Stimulated activated CD8-positive, alpha-beta memory T cell treated with anti-CD3 and anti-CD28 coated beads, Interleukin-12 subunit alpha, Interleukin-12 subunit beta, amount 100 ng/mL, for 1 hour (primary cell): ENCODE measurements around the gene DNAJC11.
"Not testable (repeated sequence)": the region's sequence is repeated elsewhere in the genome, so short reads cannot be mapped to it uniquely, and the experiment has no call there.

Experiments used
- DNase-seq: peaks from one replicate; pipeline ENCODE4 v3.0.0-alpha.2; 2020; ENCODE audit warnings: low read depth

The DNAJC11 gene

DNA sequence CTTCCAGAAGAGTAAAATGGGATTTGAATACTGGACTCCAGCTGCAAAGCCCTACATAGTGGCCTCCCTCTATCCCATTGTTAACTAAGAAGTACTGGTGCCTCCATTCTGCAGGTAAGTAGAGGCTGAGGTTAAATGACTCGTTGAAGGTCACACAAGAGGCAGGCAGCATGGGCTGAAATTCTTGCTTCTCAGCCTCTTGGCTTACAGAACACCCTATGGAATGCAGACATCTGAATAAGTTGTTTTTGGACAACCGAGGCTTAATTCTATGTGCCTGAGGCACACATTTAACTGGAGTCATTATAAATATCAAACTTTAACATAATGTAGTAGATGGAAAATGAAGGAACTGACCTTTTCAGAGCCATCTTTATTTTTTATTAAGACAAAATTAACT, 5.7 kb downstream of the DNAJC11 start:
- DNase-seq, result no peak

DNA sequence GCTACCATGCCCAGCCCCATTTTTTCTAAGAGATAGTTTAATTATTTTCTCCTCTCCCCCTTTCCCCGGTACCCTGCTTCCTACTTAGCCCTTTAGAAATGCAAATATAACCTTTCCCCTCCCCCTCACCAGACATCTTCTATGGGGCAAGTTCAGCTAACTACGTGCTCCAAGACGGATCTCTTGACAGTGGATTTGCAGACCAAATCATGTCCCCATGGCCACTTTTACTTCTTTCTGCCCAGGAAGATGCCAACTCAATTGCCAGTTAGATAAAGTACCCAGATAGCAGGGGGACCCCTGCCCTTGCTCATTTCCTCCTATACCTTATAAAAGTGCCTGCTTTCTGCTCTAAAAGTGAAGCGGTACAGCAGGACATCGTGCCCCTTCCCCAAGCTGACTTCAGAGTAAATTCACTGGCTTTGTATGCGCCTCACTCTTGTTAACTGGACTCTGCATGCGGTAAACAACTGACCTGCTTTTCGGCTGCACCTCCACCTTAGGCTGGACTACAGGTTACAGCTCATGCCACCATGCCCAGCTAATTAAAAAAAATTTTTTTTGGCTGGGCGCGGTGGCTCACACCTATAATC, 7.4 kb downstream of the DNAJC11 start:
- DNase-seq, result no peak

GRCh38 chr1:6692956-6693355, 8.7 kb downstream of the DNAJC11 start:
- no peak for DNase-seq

GRCh38 chr1:6691507-6691906, 10.1 kb downstream of the DNAJC11 start:
- no peak for DNase-seq

- no peak for DNase-seq
Measured at GRCh38 chr1:6690186-6690585, 11.4 kb downstream of the DNAJC11 start.

- no peak for DNase-seq
Measured at GRCh38 chr1:6688757-6689156, 12.9 kb downstream of the DNAJC11 start.

DNA sequence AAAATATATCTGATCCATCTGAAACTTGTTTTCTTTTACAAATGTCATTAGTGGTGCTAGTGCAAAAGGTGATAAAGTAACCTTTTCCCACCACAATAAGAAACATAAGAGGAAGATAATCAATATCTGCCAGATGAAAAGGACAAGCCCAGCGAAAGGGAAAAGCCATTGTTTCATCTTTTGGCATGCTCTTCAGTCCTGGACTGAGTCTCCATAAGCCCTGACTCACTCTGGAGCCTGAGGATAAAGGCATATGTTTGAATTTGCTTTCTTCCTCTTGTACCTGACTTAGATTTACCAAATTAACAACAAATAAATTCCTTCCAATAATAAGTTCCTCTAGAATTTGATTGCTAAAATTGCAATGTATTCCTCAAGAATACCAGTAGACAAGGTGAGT, 13.6 kb downstream of the DNAJC11 start:
- DNase-seq, result no peak

DNA sequence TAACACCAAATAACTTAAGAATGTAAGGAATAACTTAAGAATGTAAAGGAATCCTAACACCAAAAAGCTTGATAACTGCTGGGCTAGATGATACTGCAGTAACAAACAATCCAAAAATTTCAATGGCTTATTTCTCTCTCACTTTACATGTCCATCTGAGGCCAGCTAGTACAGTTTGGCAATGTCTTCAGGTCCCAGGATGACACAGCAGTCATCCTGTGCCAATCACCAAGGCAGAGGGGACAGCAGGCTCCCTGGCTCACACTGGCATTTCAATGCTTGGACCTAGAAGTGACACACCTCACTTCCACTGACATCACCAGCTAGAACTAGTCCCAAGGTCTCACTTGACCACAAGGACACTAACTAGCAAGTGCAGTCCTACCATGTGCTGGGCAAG, 15.3 kb downstream of the DNAJC11 start:
- DNase-seq, result no peak

DNA sequence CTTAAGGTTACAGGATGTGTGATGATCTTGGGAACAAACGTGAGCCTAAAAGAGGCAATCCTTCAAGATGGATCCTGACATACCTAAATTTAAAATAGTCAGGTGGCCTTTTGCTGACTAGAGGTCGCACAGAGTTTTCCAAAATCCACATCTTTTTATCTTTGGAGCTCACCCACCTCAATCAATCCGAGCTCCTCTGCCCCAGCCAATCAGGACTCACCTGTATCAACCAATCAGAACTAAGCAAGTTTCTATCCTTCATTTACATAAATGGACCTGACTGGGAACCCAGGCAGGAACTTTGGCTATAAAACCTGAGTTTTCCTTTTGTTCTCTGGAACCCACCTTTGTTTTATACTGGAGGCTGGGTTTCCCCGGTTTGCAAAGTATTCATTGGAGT, 16.2 kb downstream of the DNAJC11 start:
- DNase-seq, result no peak

DNA sequence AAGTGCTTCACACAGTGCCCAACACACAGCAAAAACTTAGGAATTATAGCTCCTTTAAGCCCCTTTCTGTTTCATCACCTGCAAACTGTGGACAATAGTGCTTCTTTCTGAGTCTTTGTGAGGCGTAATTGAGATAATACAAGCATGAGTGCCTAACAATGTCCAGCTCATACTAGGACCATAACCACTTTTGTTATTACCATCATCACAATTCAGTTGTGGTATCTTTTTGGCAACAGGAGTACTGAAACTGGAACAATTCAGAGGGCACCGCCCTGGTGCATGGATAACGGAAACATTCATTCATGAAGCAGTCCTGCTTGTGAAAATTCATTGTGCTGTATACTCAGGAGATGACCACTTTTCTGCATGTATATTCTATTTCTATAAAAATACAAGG, 18.2 kb downstream of the DNAJC11 start:
- no peak for DNase-seq

GRCh38 chr1:6675941-6676340, 25.7 kb downstream of the DNAJC11 start:
- no peak for DNase-seq

DNA sequence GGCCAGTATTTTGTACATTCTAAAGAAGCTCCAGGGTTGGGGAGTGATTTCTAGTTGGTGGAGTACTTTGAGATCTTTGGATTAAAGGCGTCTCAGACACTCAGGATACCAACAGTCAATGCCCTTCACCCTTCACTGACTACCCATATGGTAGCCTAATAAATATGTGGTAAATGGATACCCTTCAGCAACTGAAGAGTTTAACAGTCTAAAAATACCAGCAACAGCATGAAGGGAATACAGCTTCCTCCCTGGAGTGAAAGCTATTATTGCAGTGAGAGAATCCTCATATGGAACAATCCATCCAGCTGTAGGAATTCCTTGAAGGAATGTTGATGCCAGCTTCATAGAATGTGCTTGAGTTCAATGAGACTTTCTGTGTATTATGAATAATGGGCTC, 26.8 kb downstream of the DNAJC11 start:
- no peak for DNase-seq

DNA sequence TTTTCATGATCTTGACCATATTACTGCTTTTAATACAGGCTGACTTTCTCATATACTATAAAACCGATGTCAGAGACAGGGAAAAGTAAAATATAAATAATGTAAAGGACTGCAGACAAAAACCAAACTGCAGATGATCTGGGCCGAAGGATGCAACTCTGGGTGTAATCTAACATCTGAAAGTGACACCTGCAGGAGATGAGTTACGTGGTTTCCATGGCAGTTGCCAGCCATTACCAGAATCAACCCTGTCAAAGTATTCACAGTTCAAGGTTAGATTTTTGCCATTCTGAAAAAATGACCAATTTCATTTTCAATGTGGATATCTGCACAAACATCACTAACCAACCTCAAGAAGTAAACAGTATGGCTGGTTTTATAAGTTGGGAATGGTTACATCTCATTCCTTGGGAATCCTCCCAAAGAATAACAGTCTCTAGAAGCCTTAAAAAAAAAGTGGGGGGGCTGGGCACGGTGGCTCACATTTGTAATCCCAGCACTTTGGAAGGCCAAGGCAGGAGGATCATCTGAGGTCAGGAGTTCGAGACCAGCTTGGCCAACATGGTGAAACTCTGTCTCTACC, 27.7 kb downstream of the DNAJC11 start:
- no peak for DNase-seq

DNA sequence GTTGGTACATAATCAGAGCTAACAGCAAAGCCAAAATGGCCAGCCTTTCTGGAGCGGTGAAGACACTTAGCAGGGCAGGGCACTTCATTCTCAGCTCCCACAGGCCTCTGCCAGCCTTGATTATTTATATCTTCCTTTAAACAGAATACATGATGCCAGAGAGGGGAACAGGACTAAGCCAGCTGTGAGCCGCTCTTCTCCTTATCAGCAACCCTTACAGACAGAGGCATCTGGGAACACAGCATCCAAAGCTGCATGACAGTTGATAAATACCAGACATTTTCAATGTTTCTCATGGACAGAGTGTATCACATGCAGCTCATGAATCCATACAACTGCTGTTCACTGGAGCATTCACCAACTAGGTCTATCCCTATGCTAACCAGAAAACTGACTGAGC, 29.1 kb downstream of the DNAJC11 start:
- DNase-seq, result no peak

GRCh38 chr1:6668503-6668902, 33.1 kb downstream of the DNAJC11 start:
- no peak for DNase-seq

DNA sequence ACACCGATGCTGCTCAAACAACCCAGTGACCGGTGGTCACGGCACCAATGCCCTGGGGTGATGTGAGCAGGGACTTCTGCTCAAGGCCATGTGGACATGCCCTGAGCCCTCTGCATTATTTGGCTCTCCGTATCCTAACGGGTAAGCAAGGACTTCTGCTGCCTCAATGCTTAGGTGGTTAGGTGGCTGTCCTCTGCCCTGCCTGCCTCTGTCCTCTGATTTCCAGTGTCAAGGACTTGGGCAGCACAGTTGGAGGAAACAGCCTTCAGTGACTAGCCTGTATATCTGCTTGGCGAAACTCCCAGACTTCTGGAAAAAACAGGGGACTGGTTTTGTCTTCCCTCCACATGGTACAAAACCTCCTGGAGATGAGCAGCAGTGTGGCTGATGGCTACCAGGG, 34.5 kb downstream of the DNAJC11 start:
- DNase-seq, result no peak

- DNase-seq, result no peak
Measured at GRCh38 chr1:6666696-6667095, 34.9 kb downstream of the DNAJC11 start.

- not testable (repeated sequence) for DNase-seq
Measured at GRCh38 chr1:6662468-6662867, 39.1 kb downstream of the DNAJC11 start.

GRCh38 chr1:6660415-6661049, 41.1 kb downstream of the DNAJC11 start:
- DNase-seq, result no peak

- DNase-seq, result no peak
Measured at GRCh38 chr1:6658359-6659060, 43.1 kb downstream of the DNAJC11 start.

- DNase-seq, result no peak
Measured at GRCh38 chr1:6657138-6657537, 44.5 kb downstream of the DNAJC11 start.

DNA sequence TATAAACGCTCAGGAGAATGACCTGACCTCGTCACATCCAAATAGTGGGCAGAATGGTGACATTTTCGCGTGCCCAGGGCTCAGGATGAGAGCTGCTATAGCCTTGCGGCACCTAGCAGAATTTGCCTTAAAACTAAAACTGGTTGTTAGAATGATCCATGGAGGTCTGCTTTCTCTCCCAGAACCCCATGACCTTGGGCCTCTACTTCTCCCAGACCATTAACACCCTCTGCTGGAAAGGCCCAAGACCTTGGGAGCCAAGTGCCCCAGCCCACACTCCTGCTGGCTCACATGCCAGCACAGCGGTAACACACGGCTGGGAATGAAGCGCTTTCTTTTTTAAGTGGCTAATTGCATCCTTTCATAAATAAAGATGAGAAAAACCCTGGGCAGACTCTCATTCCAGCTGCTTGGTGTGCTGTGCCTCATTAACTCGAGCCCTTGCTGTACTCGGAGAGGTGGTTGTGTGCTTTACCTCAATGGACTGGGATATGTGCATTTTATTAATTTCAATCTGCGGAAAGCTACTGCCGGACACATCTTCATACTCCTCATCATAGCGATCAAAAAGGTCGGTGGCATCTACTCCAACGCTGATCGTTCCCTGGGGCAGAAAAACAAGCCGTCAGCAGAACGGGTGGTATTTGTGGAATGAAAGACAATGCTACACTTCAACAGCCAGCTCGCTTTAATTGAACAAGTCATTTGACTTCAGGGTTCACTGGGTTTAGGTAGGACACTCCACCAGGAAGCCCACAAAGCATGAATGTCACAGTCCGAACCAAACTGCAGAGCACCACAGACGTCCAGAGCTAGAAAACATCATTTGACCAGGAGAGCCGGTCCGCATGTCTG, 48.0 kb downstream of the DNAJC11 start:
- DNase-seq, result no peak
